Embryonic facial prominence (tissue), 1 donor: Measurements from ENCODE around the gene ARHGAP15.
A peak's percentile ranks its signal among the peaks of the same experiment; 100 is the strongest.

ENCODE experiments used
- DNase-seq: peaks from one replicate; pipeline ENCODE4 v3.0.0-alpha.2; 2016; ENCODE audit errors: extremely low spot score

ARHGAP15 gene

GRCh38 chr2:143144813-143145455, 15.7 kb downstream of the ARHGAP15 start:
- no peak for DNase-seq

- DNase-seq = no peak
Observed at GRCh38 chr2:143146366-143146765, 17.1 kb downstream of the ARHGAP15 start.

- no peak for DNase-seq
Observed at GRCh38 chr2:143146815-143147530, 17.8 kb downstream of the ARHGAP15 start.

GRCh38 chr2:143148011-143148410, 18.8 kb downstream of the ARHGAP15 start:
- no peak for DNase-seq

- no peak for DNase-seq
Observed at GRCh38 chr2:143148757-143149156, 19.5 kb downstream of the ARHGAP15 start.

- no peak for DNase-seq
Observed at GRCh38 chr2:143150287-143150686, 21.1 kb downstream of the ARHGAP15 start.

- no peak for DNase-seq
Observed at GRCh38 chr2:143151111-143151752, 22.0 kb downstream of the ARHGAP15 start.

GRCh38 chr2:143152219-143152618, 23.0 kb downstream of the ARHGAP15 start:
- no peak for DNase-seq

- no peak for DNase-seq
Observed at GRCh38 chr2:143152637-143153036, 23.4 kb downstream of the ARHGAP15 start.

GRCh38 chr2:143155661-143156060, 26.4 kb downstream of the ARHGAP15 start:
- DNase-seq = no peak

GRCh38 chr2:143157001-143157400, 27.8 kb downstream of the ARHGAP15 start:
- DNase-seq = no peak

- no peak for DNase-seq
Observed at GRCh38 chr2:143157418-143157817, 28.2 kb downstream of the ARHGAP15 start.

GRCh38 chr2:143158098-143158497, 28.9 kb downstream of the ARHGAP15 start:
- no peak for DNase-seq

- no peak for DNase-seq
Observed at GRCh38 chr2:143158551-143159485, 29.6 kb downstream of the ARHGAP15 start.

- no peak for DNase-seq
Observed at GRCh38 chr2:143159486-143159840, 30.2 kb downstream of the ARHGAP15 start.

GRCh38 chr2:143160732-143161707, 31.8 kb downstream of the ARHGAP15 start:
- no peak for DNase-seq

GRCh38 chr2:143162123-143162837, 33.1 kb downstream of the ARHGAP15 start:
- DNase-seq = peak; percentile 67

- no peak for DNase-seq
Observed at GRCh38 chr2:143162997-143163396, 33.8 kb downstream of the ARHGAP15 start.

GRCh38 chr2:143163499-143163898, 34.3 kb downstream of the ARHGAP15 start:
- DNase-seq = no peak

- no peak for DNase-seq
Observed at GRCh38 chr2:143165291-143165690, 36.1 kb downstream of the ARHGAP15 start.
